ENCODE results near the gene KLK5. TPM values are rescaled to one million over a fixed set of nuclear protein-coding genes. Genes with fewer than 3 reads are reported as not detected.

Gene KLK5
- polyA plus RNA-seq, 2 donors: 13.9 to 18.7 TPM

GRCh38 chr19:50928831-50929230 lies 24.0 kb downstream of the KLK5 start:
- WGBS, 2 donors: 60% methylated on average over 5 of the region's 5 CpGs
- Histone ChIP-seq H3K36me3 (ENCODE audit: control insufficient read depth in 2 of 2, insufficient read depth in 2 of 2, low read length in 1 of 2) (no peaks in the 10 kb centered on the region), H3K9me3 (ENCODE audit: control insufficient read depth in 2 of 2, insufficient read depth in 1 of 2, low read depth in 1 of 2, low read length in 1 of 2) (no peaks in the 10 kb centered on the region), H3K27ac (ENCODE audit: low read depth in 2 of 2, low read length in 1 of 2) (no peak overlapping the region), H3K4me1 (ENCODE audit: control insufficient read depth in 2 of 2, insufficient read depth in 2 of 2, low read length in 1 of 2) (no peaks in the 10 kb centered on the region), H3K27me3 (ENCODE audit: control insufficient read depth in 1 of 2, insufficient read depth in 2 of 2, low read length in 2 of 2) (no peaks in the 10 kb centered on the region), H3K4me3 (ENCODE audit: low read depth in 1 of 2, low read length in 2 of 2) (no peak overlapping the region)

DNA sequence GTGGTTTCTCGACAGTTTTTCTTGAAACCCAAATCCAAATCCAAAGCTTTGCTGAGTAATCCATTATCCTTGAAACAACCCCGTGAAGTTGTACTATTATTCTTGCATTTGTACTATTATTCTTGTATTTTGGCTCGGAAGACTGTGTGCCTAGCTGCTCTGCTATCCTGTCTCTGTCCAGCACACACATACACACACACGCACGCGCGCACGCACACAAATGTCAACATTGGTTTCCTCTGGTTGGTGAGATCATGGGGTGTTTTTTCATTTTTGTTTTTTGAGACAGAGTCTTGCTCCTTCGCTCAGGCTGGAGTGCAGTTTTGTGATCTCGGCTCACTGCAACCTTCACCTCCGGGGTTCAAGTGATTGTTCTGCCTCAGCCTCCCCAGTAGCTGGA lies 26.7 kb downstream of the KLK5 start:
- 76 to 80% methylated on average over 11 of the region's 11 CpGs for WGBS, 2 donors
- Histone ChIP-seq H3K9me3 (ENCODE audit: control insufficient read depth in 2 of 2, insufficient read depth in 1 of 2, low read depth in 1 of 2, low read length in 1 of 2) (no peaks in the 10 kb centered on the region), H3K4me3 (ENCODE audit: low read depth in 1 of 2, low read length in 2 of 2) (no peak overlapping the region), H3K27ac (ENCODE audit: low read depth in 2 of 2, low read length in 1 of 2) (no peak overlapping the region), H3K36me3 (ENCODE audit: control insufficient read depth in 2 of 2, insufficient read depth in 2 of 2, low read length in 1 of 2) (no peaks in the 10 kb centered on the region), H3K4me1 (ENCODE audit: control insufficient read depth in 2 of 2, insufficient read depth in 2 of 2, low read length in 1 of 2) (no peaks in the 10 kb centered on the region), H3K27me3 (ENCODE audit: control insufficient read depth in 1 of 2, insufficient read depth in 2 of 2, low read length in 2 of 2) (no peaks in the 10 kb centered on the region)

DNA sequence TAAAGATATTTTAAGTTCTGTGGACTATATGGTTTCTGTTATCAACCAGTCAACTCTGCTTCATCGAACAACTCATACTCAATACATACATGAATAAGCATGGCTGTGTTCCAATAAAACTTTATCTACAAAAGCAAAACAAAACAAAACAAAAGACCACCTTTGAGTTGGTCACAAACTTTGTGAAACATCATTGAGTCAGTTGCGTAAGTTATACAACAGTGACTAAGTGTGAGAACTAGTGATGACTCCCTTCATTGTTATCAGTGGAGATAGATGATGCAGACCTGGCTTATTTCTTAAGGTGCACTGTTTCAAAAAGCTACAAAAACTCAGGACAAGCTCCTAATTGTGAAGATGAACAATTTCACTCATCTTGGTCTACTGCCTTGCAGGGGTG lies 27.1 kb downstream of the KLK5 start:
- WGBS, 2 donors: 79 to 81% methylated on average over 2 of the region's 2 CpGs
- H3K9me3 ChIP-seq (ENCODE audit: control insufficient read depth in 2 of 2, insufficient read depth in 1 of 2, low read depth in 1 of 2, low read length in 1 of 2): no peaks in the 10 kb centered on the region
- no peaks in the 10 kb centered on the region for H3K36me3 ChIP-seq (ENCODE audit: control insufficient read depth in 2 of 2, insufficient read depth in 2 of 2, low read length in 1 of 2)
- no peaks in the 10 kb centered on the region for H3K4me1 ChIP-seq (ENCODE audit: control insufficient read depth in 2 of 2, insufficient read depth in 2 of 2, low read length in 1 of 2)
- H3K4me3 ChIP-seq (ENCODE audit: low read depth in 1 of 2, low read length in 2 of 2): no peak overlapping the region
- H3K27ac ChIP-seq (ENCODE audit: low read depth in 2 of 2, low read length in 1 of 2): no peak overlapping the region
- H3K27me3 ChIP-seq (ENCODE audit: control insufficient read depth in 1 of 2, insufficient read depth in 2 of 2, low read length in 2 of 2): no peaks in the 10 kb centered on the region

- Histone ChIP-seq H3K4me3 (ENCODE audit: low read depth in 1 of 2, low read length in 2 of 2) (no peak overlapping the region), H3K4me1 (ENCODE audit: control insufficient read depth in 2 of 2, insufficient read depth in 2 of 2, low read length in 1 of 2) (no peaks in the 10 kb centered on the region), H3K27ac (ENCODE audit: low read depth in 2 of 2, low read length in 1 of 2) (no peak overlapping the region), H3K9me3 (ENCODE audit: control insufficient read depth in 2 of 2, insufficient read depth in 1 of 2, low read depth in 1 of 2, low read length in 1 of 2) (no peaks in the 10 kb centered on the region), H3K27me3 (ENCODE audit: control insufficient read depth in 1 of 2, insufficient read depth in 2 of 2, low read length in 2 of 2) (no peaks in the 10 kb centered on the region), H3K36me3 (ENCODE audit: control insufficient read depth in 2 of 2, insufficient read depth in 2 of 2, low read length in 1 of 2) (no peaks in the 10 kb centered on the region)
- 55 to 61% methylated on average over 6 of the region's 6 CpGs for WGBS, 2 donors
These were observed 28.3 kb downstream of the KLK5 start for GRCh38 chr19:50924586-50924985.

GRCh38 chr19:50922317-50922853 lies 30.5 kb downstream of the KLK5 start:
- Histone ChIP-seq H3K4me3 (ENCODE audit: low read depth in 1 of 2, low read length in 2 of 2) (no peak overlapping the region), H3K27ac (ENCODE audit: low read depth in 2 of 2, low read length in 1 of 2) (no peak overlapping the region), H3K36me3 (ENCODE audit: control insufficient read depth in 2 of 2, insufficient read depth in 2 of 2, low read length in 1 of 2) (no peaks in the 10 kb centered on the region), H3K9me3 (ENCODE audit: control insufficient read depth in 2 of 2, insufficient read depth in 1 of 2, low read depth in 1 of 2, low read length in 1 of 2) (no peaks in the 10 kb centered on the region), H3K4me1 (ENCODE audit: control insufficient read depth in 2 of 2, insufficient read depth in 2 of 2, low read length in 1 of 2) (no peaks in the 10 kb centered on the region), H3K27me3 (ENCODE audit: control insufficient read depth in 1 of 2, insufficient read depth in 2 of 2, low read length in 2 of 2) (no peaks in the 10 kb centered on the region)
- 28 to 31% methylated on average over 21 of the region's 21 CpGs for WGBS, 2 donors

GRCh38 chr19:50921426-50922316 lies 31.2 kb downstream of the KLK5 start:
- H3K9me3 ChIP-seq (ENCODE audit: control insufficient read depth in 2 of 2, insufficient read depth in 1 of 2, low read depth in 1 of 2, low read length in 1 of 2): no peaks in the 10 kb centered on the region
- 4 to 7% methylated on average over 12 of the region's 12 CpGs for WGBS, 2 donors
- H3K4me3 ChIP-seq (ENCODE audit: low read depth in 1 of 2, low read length in 2 of 2): no peak overlapping the region
- H3K36me3 ChIP-seq (ENCODE audit: control insufficient read depth in 2 of 2, insufficient read depth in 2 of 2, low read length in 1 of 2): no peaks in the 10 kb centered on the region
- H3K27ac ChIP-seq (ENCODE audit: low read depth in 2 of 2, low read length in 1 of 2): no peak overlapping the region
- no peaks in the 10 kb centered on the region for H3K27me3 ChIP-seq (ENCODE audit: control insufficient read depth in 1 of 2, insufficient read depth in 2 of 2, low read length in 2 of 2)
- H3K4me1 ChIP-seq (ENCODE audit: control insufficient read depth in 2 of 2, insufficient read depth in 2 of 2, low read length in 1 of 2): no peaks in the 10 kb centered on the region

DNA sequence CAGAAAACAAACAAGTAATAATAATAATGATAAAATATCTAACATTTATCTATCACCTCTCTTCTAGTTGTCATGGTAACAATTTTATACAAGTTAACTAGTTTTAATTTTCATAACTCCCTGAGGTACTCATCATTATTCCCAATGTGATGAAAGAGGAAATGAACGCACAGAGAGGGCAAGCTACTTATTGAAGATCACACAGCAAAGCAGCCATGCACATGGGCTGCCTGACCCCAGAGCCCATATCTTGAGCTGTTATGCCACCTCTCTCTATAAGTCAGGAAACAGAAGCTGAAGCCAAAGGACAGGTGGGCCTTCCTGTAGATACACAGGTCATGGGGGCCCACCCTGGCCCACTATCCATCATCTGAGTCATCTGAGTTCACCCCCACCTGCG lies 36.8 kb downstream of the KLK5 start:
- Histone ChIP-seq H3K4me1 (ENCODE audit: control insufficient read depth in 2 of 2, insufficient read depth in 2 of 2, low read length in 1 of 2) (peaks cover 0 to 4% of the 10 kb centered on the region in 2 donors), H3K36me3 (ENCODE audit: control insufficient read depth in 2 of 2, insufficient read depth in 2 of 2, low read length in 1 of 2) (no peaks in the 10 kb centered on the region), H3K27ac (ENCODE audit: low read depth in 2 of 2, low read length in 1 of 2) (no peak overlapping the region), H3K27me3 (ENCODE audit: control insufficient read depth in 1 of 2, insufficient read depth in 2 of 2, low read length in 2 of 2) (peaks cover 0 to 11% of the 10 kb centered on the region in 2 donors), H3K4me3 (ENCODE audit: low read depth in 1 of 2, low read length in 2 of 2) (no peak overlapping the region), H3K9me3 (ENCODE audit: control insufficient read depth in 2 of 2, insufficient read depth in 1 of 2, low read depth in 1 of 2, low read length in 1 of 2) (no peaks in the 10 kb centered on the region)
- WGBS, 2 donors: 69 to 76% methylated on average over 2 of the region's 2 CpGs

- Histone ChIP-seq H3K4me3 (ENCODE audit: low read depth in 1 of 2, low read length in 2 of 2) (no peak overlapping the region), H3K9me3 (ENCODE audit: control insufficient read depth in 2 of 2, insufficient read depth in 1 of 2, low read depth in 1 of 2, low read length in 1 of 2) (no peaks in the 10 kb centered on the region), H3K36me3 (ENCODE audit: control insufficient read depth in 2 of 2, insufficient read depth in 2 of 2, low read length in 1 of 2) (no peaks in the 10 kb centered on the region), H3K4me1 (ENCODE audit: control insufficient read depth in 2 of 2, insufficient read depth in 2 of 2, low read length in 1 of 2) (peaks cover 0 to 4% of the 10 kb centered on the region in 2 donors), H3K27ac (ENCODE audit: low read depth in 2 of 2, low read length in 1 of 2) (no peak overlapping the region), H3K27me3 (ENCODE audit: control insufficient read depth in 1 of 2, insufficient read depth in 2 of 2, low read length in 2 of 2) (peaks cover 0 to 11% of the 10 kb centered on the region in 2 donors)
- 10% methylated on average over 25 to 29 of the region's 29 CpGs for WGBS, 2 donors
These were observed 39.8 kb downstream of the KLK5 start for GRCh38 chr19:50912727-50913716.

- H3K9me3 ChIP-seq (ENCODE audit: control insufficient read depth in 2 of 2, insufficient read depth in 1 of 2, low read depth in 1 of 2, low read length in 1 of 2): no peaks in the 10 kb centered on the region
- H3K4me3 ChIP-seq (ENCODE audit: low read depth in 1 of 2, low read length in 2 of 2): no peak overlapping the region
- peaks cover 0 to 4% of the 10 kb centered on the region in 2 donors for H3K4me1 ChIP-seq (ENCODE audit: control insufficient read depth in 2 of 2, insufficient read depth in 2 of 2, low read length in 1 of 2)
- 12 to 15% methylated on average over 21 of the region's 21 CpGs for WGBS, 2 donors
- H3K27ac ChIP-seq (ENCODE audit: low read depth in 2 of 2, low read length in 1 of 2): no peak overlapping the region
- no peaks in the 10 kb centered on the region for H3K36me3 ChIP-seq (ENCODE audit: control insufficient read depth in 2 of 2, insufficient read depth in 2 of 2, low read length in 1 of 2)
- peaks cover 0 to 11% of the 10 kb centered on the region in 2 donors for H3K27me3 ChIP-seq (ENCODE audit: control insufficient read depth in 1 of 2, insufficient read depth in 2 of 2, low read length in 2 of 2)
These were observed 40.7 kb downstream of the KLK5 start for GRCh38 chr19:50912102-50912599.

All from esophagus (tissue), 2 donors.